NCI-H1436 (cell line): ENCODE measurements around the gene EGFL7.

ENCODE experiments used
- DNase-seq: peaks from one replicate; lab custom pipeline; 2025; lab: John Stamatoyannopoulos, UW

Gene EGFL7

GRCh38 chr9:136644343-136644592, 18.4 kb upstream of the EGFL7 start:
- DNase-seq = no peak

GRCh38 chr9:136644593-136645351, 17.9 kb upstream of the EGFL7 start:
- DNase-seq = no peak

- no peak for DNase-seq
Observed at GRCh38 chr9:136645352-136645902, 17.3 kb upstream of the EGFL7 start.

- no peak for DNase-seq
Observed at GRCh38 chr9:136645903-136646754, 16.6 kb upstream of the EGFL7 start.

- no peak for DNase-seq
Observed at GRCh38 chr9:136646827-136647711, 15.6 kb upstream of the EGFL7 start.

- no peak for DNase-seq
Observed at GRCh38 chr9:136648751-136649150, 14.0 kb upstream of the EGFL7 start.

GRCh38 chr9:136650021-136650420, 12.7 kb upstream of the EGFL7 start:
- DNase-seq = no peak

GRCh38 chr9:136650648-136651047, 12.1 kb upstream of the EGFL7 start:
- DNase-seq = no peak

GRCh38 chr9:136651860-136652259, 10.9 kb upstream of the EGFL7 start:
- DNase-seq = no peak

GRCh38 chr9:136653323-136654079, 9.2 kb upstream of the EGFL7 start:
- no peak for DNase-seq

GRCh38 chr9:136654820-136655535, 7.7 kb upstream of the EGFL7 start:
- no peak for DNase-seq

GRCh38 chr9:136655536-136656182, 7.1 kb upstream of the EGFL7 start:
- no peak for DNase-seq

GRCh38 chr9:136656183-136656738, 6.5 kb upstream of the EGFL7 start:
- no peak for DNase-seq

- no peak for DNase-seq
Observed at GRCh38 chr9:136656795-136657611, 5.7 kb upstream of the EGFL7 start.

- DNase-seq = no peak
Observed at GRCh38 chr9:136657974-136658848, 4.5 kb upstream of the EGFL7 start.

- no peak for DNase-seq
Observed at GRCh38 chr9:136658849-136659535, 3.7 kb upstream of the EGFL7 start.
